Measurements from ENCODE around the gene KLF2. TPM values are rescaled to one million over a fixed set of nuclear protein-coding genes. Genes with fewer than 3 reads are reported as not detected.

KLF2 gene
- total RNA-seq, 1 donor from 2014 or later, result 36.1 TPM

DNA sequence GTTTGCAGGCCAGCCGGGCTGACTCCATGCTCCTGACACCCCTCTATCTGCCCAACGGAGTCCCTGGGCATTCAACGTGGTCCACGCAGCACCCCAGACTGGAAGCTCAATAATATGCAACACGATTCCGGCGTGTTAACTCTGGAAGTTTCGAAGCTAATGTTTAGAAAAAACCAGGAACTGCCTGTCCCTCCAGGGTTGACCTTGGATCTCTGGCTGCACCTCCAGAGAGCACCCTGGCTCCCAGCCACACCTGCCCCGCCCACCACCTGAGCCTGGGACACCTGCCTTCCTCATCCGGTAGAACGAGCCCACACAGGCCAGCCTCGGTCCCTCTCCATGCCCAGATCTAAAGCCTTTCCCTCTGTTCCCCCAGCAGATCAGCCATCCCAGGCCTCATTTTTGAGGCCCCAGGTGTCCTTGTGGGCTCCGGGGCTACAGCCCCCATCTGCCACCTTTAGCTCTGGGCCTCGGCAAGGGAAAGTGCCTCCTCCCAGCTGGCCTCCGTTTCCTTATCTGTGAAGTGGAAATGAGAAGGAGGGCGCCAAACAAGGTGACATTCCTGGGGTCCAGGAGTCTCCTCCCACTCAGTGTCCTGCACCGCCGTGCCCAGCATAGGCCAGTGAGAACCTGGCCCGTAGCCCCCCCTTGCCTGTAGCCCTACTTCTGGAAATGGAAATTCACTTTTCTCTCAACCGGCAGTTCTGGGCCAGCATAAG, 38.7 kb downstream of the KLF2 start:
- DNase-seq (ENCODE audit: extremely low read depth, low read depth, low spot score), result no peak

DNA sequence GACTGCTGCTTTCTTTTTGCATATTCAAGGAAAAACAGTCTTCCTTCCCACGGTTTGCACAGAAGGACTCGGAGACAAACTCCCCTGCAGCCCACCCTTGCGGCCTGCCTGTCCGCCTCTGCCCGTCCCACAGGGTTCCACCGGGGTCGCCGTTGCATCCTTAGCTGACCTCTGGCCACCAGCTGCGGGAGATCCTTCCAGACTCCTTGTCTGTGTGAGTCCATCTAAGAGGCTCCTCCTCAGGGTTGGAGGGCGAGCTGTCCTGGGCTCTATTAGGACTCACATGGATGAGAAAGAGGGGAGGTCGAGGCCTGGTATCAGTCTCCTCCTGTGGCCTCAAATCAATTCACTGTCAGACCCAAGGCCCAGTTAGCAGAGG, 39.2 kb downstream of the KLF2 start:
- no peak for DNase-seq (ENCODE audit: extremely low read depth, low read depth, low spot score)

DNA sequence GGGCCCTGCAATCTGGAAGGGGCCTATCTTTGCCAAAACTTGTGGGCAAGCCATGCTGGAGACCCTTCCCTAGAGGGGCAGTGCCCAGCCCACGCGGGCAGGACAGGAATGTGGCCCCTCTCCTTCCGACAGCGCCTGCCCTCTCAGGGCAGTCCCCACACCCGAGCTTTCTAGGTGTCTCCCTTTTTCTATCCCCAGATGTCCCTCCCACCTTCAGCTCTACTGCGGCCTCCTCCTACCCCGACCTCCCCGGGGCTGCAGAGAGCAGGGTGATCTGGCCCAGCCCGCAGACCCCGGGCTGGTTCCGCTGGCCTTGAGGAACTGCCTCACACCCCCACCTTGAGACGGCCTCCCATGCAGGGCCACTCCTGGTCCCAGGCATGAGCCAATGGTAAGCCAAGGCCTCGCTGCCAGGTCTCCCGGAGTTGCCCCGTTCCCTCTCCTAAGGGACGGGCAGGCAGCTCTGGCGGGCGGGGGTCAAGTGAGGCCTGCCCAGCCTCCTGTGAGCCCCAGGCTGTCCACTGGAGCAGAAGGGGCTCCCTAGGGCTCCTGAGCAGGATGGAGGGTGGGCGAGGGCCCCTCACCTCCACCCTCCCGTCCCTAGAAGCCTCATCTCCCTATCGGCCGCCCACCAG, 39.7 kb downstream of the KLF2 start:
- DNase-seq (ENCODE audit: extremely low read depth, low read depth, low spot score), result no peak

DNA sequence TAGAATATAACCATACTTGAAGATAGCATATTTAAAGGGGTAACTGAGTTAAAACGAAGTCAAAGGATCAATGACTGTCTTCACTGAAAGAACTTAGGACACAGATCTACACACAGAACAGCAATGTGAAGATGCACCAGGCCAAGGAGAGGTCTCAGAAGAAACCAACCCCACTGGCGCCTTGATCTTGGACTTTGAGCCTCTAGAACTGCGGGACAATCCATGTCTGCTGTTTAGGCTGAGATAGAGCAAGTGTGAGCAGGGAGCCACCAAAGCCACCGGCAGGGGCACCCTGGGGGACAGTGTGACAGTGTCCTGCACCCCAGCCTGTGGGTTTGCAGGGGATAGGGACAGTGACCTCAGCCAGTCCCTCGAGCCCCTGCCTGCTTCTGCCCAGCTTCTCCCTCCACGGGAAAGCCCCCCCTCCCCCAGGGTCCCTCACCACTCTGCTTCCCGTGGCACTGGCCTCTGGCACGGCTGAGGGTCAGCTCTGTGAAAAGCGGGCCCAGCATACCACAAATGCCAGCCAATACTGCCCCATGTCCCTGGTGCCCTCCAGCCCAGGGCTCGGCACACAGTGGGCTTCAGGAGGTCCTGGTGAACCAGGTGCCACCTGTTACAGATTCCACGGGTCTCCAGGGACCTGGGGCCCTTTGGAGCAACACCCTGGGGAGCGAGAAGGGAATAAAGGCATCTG, 40.8 kb downstream of the KLF2 start:
- DNase-seq (ENCODE audit: extremely low read depth, low read depth, low spot score), result no peak

DNA sequence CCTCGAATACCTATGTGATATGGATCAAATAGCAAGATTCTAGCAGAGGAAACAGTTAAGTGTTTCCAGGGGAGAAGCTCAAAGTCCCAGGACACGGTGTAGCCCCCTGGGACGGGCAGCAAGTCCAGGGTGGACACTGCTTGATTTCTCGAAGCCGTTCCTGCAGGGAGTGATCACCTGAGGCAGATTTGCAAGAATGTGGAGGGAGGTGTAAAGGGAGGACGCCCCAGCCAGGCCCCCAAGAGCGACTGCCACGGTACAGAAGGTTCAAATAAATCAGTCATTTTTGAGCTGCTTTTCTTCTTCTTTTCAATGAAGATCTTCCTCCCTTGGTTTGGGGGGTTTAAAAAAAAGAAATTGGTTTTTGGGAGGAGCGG, 41.4 kb downstream of the KLF2 start:
- no peak for DNase-seq (ENCODE audit: extremely low read depth, low read depth, low spot score)

DNA sequence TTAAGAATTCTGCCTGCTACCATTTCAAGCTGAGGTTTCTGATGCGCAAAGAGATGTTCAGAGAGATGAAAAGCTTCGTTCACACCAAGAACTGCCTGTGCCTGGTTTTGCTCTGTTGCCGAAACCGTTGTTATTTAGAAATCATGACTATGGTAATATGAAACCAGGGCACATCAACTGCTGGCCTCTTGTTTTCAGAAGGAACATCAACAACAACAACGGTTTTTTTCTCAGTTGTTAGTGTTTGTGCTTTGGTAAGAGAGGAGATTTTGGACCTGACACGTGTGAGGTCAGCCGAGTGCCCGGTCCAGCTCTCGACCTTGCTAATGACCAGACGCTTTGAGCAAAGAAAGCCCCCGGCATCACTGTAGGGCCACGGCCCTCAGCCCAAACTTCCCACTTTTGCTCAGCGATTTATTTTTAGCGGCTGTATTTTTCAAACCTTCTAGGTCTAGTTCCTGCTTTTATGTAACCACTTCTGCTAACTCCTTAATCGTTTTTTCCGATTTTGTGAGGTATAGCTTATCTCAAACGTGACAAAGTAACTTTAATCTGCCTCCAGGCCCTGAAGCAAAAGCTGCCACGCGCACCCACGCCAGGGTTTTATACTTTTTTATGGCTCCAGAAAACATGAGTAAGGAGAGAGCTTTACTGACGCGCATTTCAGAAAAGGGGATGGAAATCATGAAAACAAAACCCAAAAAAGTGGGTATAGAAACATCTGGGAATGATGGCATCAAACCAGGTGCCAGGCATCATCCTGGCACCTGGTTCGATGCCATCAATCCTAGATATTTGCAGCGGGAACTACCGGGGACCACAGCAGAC, 42.0 kb downstream of the KLF2 start:
- DNase-seq (ENCODE audit: extremely low read depth, low read depth, low spot score), result no peak

DNA sequence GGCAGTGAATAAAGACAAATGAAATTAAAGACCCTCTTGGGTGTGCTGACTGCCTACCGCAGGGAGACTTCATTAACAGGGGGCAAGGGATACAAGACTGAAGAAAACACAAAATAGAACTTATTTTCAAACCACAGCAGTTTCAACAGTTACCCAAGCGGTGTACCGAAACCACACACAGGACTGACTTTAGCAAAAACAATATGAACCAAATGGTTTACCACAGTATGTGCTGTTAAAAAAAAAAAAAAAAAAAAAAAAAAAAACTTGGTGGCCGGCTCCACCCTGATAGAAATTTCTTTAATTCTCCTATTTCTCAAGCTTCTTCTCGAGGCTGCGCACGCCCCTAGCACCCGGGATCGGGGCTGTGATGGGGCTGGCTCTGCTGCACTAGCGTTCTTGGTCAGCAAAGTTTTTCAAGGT, 42.6 kb downstream of the KLF2 start:
- DNase-seq (ENCODE audit: extremely low read depth, low read depth, low spot score), result no peak

DNA sequence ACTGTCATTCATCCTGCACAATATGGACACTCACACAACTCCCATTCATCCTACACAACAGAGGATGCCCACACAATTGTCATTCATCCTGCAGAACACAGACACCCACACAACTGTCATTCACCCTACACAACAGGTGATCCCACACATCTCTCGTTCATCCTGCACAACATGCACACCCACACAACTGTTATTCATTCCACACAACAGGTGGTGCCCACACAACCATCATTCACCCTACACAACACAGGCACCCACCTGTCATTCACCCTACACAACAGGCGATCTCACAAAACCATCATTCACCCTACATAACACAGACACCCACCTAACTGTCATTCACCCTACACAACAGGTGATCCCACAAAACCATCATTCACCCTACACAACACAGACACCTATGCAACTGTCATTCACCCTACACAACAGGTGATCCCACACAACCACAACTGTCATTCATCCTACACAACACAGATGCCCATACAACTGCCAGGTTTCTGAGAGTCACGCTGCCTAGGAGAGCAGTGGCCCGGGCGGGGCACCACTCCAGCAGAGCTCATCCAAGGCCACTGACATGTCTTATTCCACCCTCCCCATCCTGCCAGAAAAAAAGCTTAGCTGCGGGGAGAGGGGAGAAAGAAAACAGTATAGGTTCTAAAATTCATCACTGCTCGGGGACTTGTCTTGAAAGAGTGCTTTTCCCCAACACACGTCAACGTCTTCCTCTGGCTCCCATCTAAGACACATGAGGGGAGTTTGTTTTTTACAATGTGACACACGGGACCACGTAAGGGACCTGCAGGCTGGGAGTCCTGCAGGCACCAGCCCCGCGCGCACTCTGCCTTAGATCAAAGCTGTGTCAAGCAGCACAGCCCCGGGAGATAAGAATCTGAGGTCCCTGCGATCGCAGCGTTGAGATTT, 44.0 kb downstream of the KLF2 start:
- no peak for DNase-seq (ENCODE audit: extremely low read depth, low read depth, low spot score)

DNA sequence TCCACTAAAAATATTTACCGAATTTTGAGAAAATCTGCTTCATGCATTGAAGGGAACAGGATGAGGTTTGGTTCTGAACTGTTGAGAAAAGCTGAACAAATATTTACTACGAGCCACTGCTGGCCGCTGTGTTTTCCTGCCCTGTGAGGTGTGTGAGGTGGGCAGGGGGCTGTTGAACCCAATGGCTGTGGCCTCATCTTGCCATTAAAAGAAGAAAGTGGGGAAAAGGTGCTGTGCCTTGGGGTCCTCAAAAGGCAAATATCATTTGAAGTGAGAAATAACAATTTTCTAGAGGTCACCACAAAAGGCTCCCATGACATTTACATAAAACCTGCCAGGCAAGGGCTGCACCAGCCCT, 44.7 kb downstream of the KLF2 start:
- no peak for DNase-seq (ENCODE audit: extremely low read depth, low read depth, low spot score)

DNA sequence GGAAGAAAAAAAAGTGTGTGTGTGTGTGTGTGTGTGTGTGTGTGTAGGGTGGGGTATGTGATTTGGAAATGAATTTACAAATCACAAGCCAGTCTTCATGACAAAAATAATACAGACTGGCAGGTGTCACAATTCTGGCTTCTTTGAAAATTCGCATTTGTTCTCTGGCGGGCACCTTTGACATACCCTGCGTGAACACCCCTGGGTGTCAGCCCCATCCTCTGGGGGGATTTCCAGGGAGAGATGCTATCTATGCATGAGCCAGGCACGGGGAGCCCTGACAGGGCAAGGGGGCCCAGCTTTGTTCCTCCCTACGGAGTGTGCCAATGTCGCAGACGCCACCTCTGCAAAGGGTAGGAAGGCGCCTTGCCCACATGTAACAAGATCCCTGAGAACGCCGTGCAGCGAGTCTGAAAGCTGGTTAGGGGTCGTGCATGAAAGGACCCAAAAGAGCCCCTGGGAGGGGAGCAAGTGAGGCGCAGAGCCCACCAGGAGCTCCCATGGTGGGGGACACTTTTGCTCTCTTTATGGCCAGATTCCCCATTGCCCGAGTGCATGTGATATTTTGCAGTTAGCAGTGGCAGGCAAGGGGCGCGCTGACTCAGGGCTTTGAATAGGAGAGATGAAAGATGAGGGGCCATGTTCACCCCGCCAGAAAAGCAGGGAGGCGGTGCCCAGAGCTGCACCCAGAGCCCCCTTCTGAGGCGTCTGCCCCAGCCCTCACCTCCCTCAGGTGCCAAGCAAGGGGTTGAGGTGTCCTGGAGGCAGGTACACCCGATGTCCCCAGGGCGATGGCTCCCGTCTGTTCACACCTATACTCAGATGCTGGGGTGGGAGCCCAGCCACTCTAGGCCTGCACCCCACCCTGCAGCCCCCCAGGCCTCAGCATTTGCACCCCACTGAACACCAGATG, 45.3 kb downstream of the KLF2 start:
- DNase-seq (ENCODE audit: extremely low read depth, low read depth, low spot score), result no peak

DNA sequence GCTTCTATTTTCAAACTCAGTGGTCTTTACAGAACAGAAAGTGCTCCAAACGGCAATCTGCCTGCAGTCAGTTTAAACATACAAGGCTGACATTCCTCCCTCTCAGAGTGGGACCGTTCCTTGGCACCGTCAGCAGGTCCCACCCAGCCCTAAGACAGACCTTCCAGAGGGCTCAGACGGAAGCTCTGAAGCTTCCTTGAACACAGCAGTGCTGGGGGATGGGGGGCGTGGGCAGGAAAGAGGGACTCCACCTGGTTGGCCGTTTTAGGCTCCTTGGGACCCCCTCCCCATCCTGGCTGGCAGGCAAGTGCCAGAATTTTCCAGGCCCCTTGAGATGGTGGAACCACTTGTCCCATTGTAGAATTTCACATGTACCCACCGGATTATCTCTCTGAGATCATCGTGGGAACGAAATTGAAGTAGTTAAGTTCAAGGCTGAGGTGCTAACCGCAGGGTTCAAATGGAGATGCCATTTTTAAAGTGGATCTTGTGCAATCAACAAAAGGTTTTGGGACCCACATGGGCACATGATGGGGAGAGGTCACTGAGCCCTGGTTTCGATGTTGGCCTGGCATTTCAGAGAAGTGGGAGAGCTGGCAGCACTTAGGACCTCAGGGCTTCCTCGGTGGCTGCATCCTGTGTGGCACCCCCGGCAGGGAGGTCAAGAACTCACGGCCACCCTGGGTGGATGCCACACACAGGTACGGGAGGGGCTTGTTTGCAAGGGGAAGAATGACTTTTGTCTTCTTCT, 46.2 kb downstream of the KLF2 start:
- DNase-seq (ENCODE audit: extremely low read depth, low read depth, low spot score), result no peak

DNA sequence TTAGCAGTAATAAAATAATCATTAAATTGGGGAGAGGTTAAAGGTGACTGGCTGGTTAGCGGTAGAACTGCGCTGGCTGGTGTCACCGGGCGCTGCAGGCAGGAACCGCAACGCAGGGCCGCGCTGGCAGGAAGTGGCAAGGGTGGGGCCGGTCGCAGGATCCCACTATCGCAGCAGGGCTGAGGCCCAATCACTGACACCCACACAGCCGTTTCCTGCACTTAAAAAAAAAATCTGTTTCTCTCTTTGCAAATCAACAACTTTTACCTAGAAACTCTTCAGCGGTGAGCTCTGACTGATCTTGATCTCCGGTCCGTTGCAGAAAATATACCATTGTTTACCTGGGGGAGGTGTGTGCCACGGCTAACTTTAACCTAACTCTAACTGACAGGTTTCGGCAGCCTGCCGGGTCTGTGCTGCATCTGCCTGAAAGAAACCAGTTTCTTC, 46.9 kb downstream of the KLF2 start:
- DNase-seq (ENCODE audit: extremely low read depth, low read depth, low spot score), result no peak

DNA sequence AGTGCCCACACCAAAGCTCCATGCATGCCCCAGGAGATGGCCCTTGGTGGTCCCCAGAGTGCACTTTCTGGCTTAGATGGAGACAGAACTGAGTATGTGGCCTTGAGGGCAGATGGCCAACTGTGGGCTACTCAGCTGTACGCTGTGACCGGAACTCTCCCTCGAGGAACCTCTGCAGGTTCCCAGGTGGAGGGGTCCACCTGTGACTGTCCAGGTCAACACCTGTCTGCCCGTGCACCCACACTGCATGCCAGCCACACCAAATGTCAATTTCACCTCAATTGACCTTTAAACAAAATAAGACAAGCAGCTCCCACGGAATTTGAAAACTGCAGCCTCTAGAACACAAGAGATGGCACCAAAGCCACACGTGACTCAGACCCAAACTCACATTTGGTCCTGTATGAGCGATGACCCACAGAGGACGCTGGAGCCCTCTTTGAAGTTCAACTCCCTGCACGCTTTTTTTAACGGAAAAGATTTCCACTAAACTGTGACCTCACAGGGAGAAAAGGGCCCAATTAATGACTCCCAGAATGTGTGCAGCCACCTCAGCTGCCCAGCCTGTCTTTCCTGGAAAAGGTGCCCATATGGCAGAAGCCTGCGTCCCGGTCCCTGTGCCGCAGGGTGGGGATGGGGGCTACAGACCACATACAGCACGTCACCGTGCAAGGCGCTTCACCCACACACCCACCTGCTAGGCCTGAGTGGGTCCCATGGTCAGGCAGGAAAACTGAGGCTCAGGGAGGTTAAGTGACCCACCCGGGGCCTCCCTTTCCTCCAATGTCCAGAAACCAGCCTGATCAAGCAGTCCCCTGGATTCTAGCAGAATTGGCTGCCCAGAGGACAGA, 47.7 kb downstream of the KLF2 start:
- DNase-seq (ENCODE audit: extremely low read depth, low read depth, low spot score), result no peak

DNA sequence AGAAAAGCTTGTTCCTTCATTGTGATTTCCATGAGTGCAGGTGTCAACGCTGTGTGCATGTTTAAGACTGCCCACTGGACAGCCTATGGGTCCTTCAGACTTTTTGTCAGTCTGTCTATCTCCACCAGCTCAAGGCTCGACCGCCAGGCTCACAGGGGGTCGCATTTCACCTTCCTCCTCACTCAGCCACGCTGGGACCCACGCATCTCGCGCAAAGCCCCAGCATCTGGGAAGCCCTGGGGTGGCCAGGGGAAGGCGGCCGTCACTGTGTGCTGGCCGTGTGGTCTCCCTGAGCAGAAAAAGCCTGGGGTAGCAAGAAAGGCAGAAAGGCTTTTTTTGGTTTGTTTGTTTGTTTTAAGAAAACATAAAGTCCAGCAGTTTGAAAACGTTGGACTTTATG, 48.5 kb downstream of the KLF2 start:
- no peak for DNase-seq (ENCODE audit: extremely low read depth, low read depth, low spot score)

DNA sequence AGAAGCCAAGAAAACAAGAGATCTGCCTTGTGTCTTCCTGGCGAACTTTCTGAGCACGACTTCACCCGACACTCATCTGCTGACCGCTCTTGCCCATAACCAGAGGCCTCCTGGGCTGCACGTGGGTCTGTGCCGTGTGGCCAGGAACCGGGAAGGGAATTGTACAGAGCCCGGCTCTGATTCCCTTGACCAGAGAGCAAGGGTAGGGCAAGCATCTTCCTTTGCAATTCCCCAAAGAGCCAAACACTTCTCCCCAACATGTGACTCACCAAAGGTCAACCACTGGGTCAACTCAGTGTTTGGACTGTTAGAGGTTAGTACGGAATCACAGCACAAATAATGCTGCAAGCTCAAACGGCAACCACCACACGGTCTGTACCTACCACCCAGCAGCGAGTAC, 48.9 kb downstream of the KLF2 start:
- no peak for DNase-seq (ENCODE audit: extremely low read depth, low read depth, low spot score)

DNA sequence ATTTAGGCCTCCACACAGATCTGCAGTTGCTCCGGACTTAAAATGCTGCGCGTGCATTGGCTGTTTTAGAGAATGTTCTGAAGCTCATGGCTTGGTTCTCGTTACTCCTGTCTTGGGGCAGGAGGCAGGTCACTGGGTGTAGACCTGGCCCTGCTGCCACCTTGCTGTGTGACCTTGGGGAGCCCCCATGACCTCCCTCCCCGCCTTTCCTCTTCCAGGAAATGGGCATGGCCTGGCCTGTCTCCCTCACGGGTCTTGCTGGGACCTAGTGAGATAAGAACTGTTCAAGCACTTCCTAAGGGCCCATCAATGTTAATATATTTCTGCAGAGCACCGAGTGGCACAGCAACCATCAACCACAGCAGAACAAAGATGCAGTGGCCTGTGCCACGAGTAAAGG, 49.4 kb downstream of the KLF2 start:
- no peak for DNase-seq (ENCODE audit: extremely low read depth, low read depth, low spot score)

DNA sequence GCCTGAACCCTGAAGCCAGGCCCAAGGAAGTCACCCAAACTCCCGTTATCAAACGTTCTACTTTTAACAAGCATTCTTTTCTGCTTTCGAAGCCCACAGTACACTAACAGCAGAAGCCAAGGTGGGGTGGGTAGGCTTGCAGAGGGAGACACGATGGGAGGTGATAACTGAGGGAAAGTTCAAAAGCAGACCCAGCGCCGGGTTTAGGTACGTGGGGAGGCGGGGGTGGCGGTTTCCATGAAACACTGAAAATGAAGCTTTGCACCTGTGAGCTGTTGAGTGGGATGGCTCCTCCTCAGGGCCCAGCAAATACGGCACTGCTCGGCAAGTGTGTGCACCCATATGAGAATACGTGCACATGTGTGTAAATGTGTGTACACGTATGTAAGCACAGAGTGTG, 49.8 kb downstream of the KLF2 start:
- DNase-seq (ENCODE audit: extremely low read depth, low read depth, low spot score), result no peak
